H1 (cell line): ENCODE data around the gene ACADVL. TPM values are rescaled to one million over a fixed set of nuclear protein-coding genes. Genes with fewer than 3 reads are reported as not detected.

Source experiments
- CHD2 ChIP-seq: IDR thresholded peaks from 2 replicates; pipeline ENCODE4 v1.6.1; 2012; ENCODE audit warnings: low read length, improper control_type of control experiment
- CHD7 ChIP-seq: fragments of 300-600 bp; sonication (generic); IDR thresholded peaks from 2 replicates; pipeline ENCODE4 v1.7.1; 2012; ENCODE audit warnings: low read length, moderate library complexity, mild to moderate bottlenecking, inconsistent platforms; ENCODE audit not compliant: insufficient replicate concordance
- FOSL1 ChIP-seq: IDR thresholded peaks from 2 replicates; pipeline ENCODE4 v1.6.1; 2011; ENCODE audit warnings: mild to moderate bottlenecking, low read depth, low read length, moderate library complexity; ENCODE audit not compliant: insufficient read depth
- POLR2A ChIP-seq, 2 experiments: IDR thresholded peaks; 1 replicate in 1 of 2; 2 replicates in 1 of 2; pipeline ENCODE4 v1.6.1; 2011; ENCODE audit warnings: low read depth in 2 of 2, low read length in 2 of 2, mild to moderate bottlenecking in 2 of 2; ENCODE audit errors: control extremely low read depth in 1 of 2
- RBBP5 ChIP-seq: IDR thresholded peaks from 2 replicates; pipeline ENCODE4 v1.7.1; 2012; ENCODE audit warnings: low read depth, mild to moderate bottlenecking, inconsistent platforms, low read length, moderate library complexity, borderline replicate concordance
- RFX5 ChIP-seq: IDR thresholded peaks from 2 replicates; pipeline ENCODE4 v1.6.1; 2011; ENCODE audit warnings: low read depth, low read length, improper control_type of control experiment, borderline replicate concordance
- SIRT6 ChIP-seq: IDR thresholded peaks from one replicate; pipeline ENCODE4 v1.7.1; 2012; ENCODE audit warnings: low read length, inconsistent platforms
- SP4 ChIP-seq: IDR thresholded peaks from 2 replicates; pipeline ENCODE4 v1.6.1; 2012; ENCODE audit warnings: low read length, inconsistent platforms
- TAF7 ChIP-seq: optimal IDR thresholded peaks from 2 replicates; pipeline ENCODE3; 2011; ENCODE audit warnings: low read depth, mild to moderate bottlenecking, inconsistent platforms, low read length, moderate library complexity, borderline replicate concordance
- ZNF274 ChIP-seq: IDR thresholded peaks from 2 replicates; pipeline ENCODE4 v1.7.0; 2012; ENCODE audit warnings: low read length, borderline replicate concordance; ENCODE audit errors: extremely low read depth
- polyA plus RNA-seq, 7 experiments: library from polyadenylated mRNA; depleted of rRNA in 3 of 7; stranded (reverse) in 5 of 7; unstranded in 2 of 7; fragments of >200 nt in 5 of 7; fragments of 200-250 nt in 2 of 7; gene quantifications; 1 replicate in 5 of 7; 2 replicates in 1 of 7; 4 replicates in 1 of 7; pipeline versions ENCODE4 v1.2.1 to v1.2.3, GENCODE V29; 2011 to 2013; ENCODE audit warnings: missing spikeins in 2 of 7, mixed read lengths in 2 of 7
- total RNA-seq: library from RNA; stranded (reverse); fragmentation: NEBNext Ultra II Directional; extraction: Animal tissue kit (Norgen Biotek cat#: 25700); gene quantifications from 2 replicates; pipeline ENCODE4 v1.2.1, GENCODE V29; 2021

Gene ACADVL
- total and polyA plus RNA-seq, 2 of the 8 experiments (the other 6 are each of a cell fraction or from before 2014, with no cell fraction given) = 181 to 231 TPM

GRCh38 chr17:7241783-7242716 lies 22.3 kb downstream of the ACADVL start, which contains the start of gene GABARAP (continued):
- TF ChIP-seq RBBP5 (0 out of 2 replicates have a peak, but pooled peaks have one; percentile 43), FOSL1 (peak; percentile 95), CHD2 (peak; percentile 79), CHD7 (no peak), SP4 (no peak), SIRT6 (no peak), ZNF274 (no peak), POLR2A (IDR thresholded peaks at IDR 0.05; ENCODE audit: control extremely low read depth in 1 of 2, low read depth in 2 of 2, low read length in 2 of 2) (peak in 1 of 2 experiments; percentile 70; a peak in 1 of 3 replicates), TAF7 (peak; percentile 13), RFX5 (no peak)
